Dermis blood vessel endothelial cell (primary cell): ENCODE results near the gene PHF8. TPM values are rescaled to one million over a fixed set of nuclear protein-coding genes. Genes with fewer than 3 reads are reported as not detected.

ENCODE experiments used
- DNase-seq: peaks from one replicate; pipeline ENCODE4 v3.0.0; 2010
- total RNA-seq: library from RNA; depleted of rRNA; stranded (reverse); fragments of >200 nt; gene quantifications from 2 replicates; pipeline ENCODE4 v1.2.3, GENCODE V29; 2014

The PHF8 gene
- total RNA-seq, 1 donor from 2014 or later = 39.7 TPM

- no peak for DNase-seq
Observed at GRCh38 chrX:54012830-54013500, 31.3 kb downstream of the PHF8 start.

DNA sequence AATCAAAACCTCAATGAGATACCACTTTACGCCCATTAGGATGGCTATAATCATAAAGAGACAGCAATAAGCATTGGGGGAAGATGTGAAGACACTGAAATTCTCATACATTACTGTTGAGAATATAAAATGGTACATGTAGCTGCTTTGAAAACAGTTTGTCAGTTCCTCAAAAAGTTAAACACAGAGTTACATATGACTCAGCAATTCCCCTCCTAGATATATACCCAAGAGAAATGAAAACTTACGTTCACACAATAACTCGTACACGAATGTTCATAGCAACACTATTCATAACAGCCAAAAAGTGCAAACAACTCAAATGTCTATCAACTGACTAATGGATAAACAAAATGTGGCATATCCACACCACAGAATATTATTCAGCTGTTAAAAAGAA is 36.6 kb downstream of the PHF8 start:
- DNase-seq = no peak

- no peak for DNase-seq
Observed at GRCh38 chrX:53997724-53998123, 46.5 kb downstream of the PHF8 start.

DNA sequence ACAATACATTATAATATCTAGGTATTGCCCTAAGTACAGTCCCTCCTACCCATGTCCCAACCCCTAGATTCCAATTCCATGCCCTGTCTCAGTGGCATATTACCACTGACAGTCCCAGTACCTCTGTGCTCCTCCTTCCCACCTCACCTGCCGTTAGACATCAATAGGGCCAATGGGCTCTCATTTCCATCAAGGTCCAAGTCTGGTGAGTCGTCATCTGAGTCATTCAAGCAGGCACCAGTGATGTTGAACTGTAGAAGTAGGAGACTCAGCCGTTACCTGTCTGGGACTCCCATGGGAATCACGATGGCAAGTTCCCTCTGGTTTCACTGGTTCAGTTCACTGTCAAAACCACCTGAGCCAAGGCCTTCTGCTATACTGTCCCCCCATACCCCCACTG is 51.7 kb downstream of the PHF8 start:
- no peak for DNase-seq

DNA sequence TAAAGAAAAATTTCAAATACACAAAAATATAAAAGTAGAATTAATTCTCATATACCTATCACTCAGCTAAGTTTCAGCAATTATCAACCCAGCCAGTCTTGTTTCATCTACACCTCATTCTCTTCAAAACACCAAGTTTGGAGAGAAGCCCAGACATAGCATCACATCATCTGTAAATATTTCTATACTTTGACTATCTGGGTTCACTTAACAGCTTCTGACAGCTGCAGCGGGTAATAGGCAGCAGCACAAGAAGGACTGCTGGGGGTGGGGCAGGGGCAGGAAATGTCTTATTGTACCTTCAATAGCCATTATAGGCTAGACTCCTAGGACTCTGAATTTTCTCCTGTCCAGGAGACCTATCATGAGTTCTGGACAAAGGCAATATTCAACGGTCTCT is 54.1 kb downstream of the PHF8 start:
- DNase-seq = no peak

GRCh38 chrX:53984895-53985294 is 59.4 kb downstream of the PHF8 start:
- no peak for DNase-seq

DNA sequence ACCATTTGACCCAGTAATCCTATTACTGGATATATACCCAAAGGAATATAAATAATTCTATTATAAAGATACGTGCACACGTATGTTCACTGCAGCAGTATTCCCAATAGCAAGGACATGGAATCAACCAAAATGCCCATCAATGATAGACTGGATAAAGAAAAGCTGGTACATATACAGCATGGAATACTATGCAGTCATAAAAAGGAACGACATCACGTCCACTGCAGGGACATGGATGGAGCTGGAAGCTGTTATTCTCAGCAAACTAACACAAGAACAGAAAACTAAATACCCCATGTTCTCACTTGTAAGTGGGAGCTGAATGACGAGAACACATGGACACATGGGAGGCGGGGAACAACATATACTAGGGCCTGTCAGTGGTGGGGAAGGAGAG is 69.7 kb downstream of the PHF8 start:
- no peak for DNase-seq

- DNase-seq = no peak
Observed at GRCh38 chrX:53969540-53969939, 74.7 kb downstream of the PHF8 start.

DNA sequence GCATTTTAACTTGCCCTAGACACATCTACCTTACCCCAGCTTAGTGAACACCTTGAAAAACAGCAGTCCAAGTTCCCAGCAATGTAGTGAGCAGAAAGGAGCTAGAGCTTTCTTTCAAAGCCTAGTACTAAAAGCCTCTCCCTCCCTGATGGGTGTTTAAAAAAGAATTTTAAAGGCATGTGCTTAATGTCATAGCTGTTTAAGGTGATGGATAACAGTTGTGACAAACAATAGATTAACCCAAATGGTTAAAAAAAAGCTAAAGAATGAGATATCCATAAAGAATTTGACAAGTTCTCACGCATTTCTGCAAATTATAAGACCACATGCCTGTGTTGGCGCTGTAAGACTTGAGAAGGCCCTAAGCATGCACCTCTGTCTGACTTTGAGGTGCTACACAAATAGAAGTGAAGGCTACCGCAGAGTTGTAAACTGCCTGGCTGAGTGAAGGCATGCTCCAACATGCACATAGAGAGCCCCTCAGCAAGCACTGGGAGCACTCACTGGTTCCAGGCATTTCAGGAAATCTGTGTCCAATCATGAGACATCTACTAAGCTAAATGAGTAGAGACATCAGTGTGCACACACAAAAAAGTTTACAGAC is 94.0 kb downstream of the PHF8 start:
- DNase-seq = no peak

DNA sequence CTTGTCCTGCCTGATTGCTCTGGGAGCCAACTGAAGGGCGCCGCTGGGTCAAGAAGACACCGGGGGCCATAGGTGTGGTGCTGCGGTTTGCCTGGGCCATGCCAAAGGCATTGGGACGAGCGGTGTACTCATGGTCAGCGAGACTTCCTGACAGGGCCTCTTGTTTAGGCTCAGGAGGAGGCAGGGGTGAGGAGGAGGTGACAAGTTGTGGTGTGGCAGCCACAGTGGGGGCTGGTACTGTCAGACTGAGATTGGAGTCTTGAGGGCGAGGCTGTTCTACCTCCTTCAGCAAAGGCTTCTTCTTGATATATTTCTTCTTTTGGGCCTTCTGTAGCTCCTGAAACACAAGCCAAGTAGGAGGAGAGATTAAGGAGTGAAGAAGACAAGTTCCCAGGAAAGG is 104.1 kb downstream of the PHF8 start:
- no peak for DNase-seq

GRCh38 chrX:53939127-53939526 is 105.1 kb downstream of the PHF8 start:
- no peak for DNase-seq

DNA sequence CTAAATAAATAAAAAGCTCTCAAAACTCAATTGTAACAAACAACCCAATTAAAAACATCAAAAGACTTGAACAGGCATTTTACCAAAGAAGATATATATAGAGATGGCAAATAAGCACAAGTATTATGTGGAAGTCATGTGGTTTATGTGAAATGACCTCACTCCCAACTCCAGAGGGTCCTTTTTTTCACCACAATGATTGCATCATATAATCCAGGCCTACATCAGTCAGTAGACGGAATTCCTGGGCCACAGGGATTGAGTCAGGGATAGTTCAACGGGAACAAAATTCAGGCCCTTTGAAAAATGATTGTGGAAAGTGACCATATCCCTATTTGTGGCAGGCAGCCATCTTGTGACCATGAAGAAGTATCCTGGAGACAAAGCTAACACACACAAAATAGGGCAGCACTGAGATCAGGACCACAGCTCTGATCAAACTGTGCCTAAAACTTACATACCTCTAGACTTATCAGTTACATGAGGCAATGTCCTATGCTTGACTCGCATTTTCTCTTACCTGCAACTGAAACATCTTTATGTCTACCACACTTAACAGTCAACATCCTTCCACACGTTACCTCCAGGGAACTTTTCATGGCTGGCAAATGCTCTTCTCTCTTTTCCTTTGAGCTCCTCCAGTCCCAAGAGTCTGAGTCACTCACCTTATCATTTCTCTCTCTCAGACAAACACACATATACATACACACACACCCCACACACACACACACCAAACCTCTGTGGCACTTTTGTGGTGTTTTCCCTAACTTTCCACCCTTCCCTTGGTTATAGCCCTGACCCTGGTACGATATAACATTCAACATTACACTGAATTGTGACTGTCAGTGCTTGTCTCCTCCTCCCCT is 113.5 kb downstream of the PHF8 start:
- DNase-seq = no peak

GRCh38 chrX:53926030-53926429 is 118.2 kb downstream of the PHF8 start:
- no peak for DNase-seq

- DNase-seq = no peak
Observed at GRCh38 chrX:53918702-53919101, 125.6 kb downstream of the PHF8 start.

GRCh38 chrX:53900623-53901022 is 143.7 kb downstream of the PHF8 start:
- DNase-seq = no peak

GRCh38 chrX:53895270-53895669 is 149.0 kb downstream of the PHF8 start:
- DNase-seq = no peak

Other genes with a start within 250 kb of the PHF8 start
- 4.4 and 4.7 TPM in 2 replicates for gene FAM120C, start 138.8 kb upstream of the PHF8 start, total RNA-seq